Body of pancreas (tissue), 4 donors: ENCODE measurements around the gene PTPRN2.

Source experiments
- CTCF ChIP-seq, 7 experiments: fragments of 450-650 bp in 4 of 7; fragments of 200-600 bp in 3 of 7; sonication (generic) in 3 of 7; IDR thresholded peaks; one replicate each; pipeline ENCODE4 v1.5.1; 2016 to 2019; ENCODE audit warnings: antibody characterized with exemption in 7 of 7
- POLR2A ChIP-seq, 3 donors: fragments of 450-650 bp; IDR thresholded peaks; one replicate each; pipeline ENCODE4 v1.6.1; 2016; ENCODE audit warnings: antibody characterized with exemption in 3 of 3, mild to moderate bottlenecking in 2 of 3

GRCh38 chr7:158267742-158268435 lies 319.7 kb downstream of the PTPRN2 start:
- no peak for TF ChIP-seq CTCF (IDR thresholded peaks at IDR 0.05)
- TF ChIP-seq POLR2A (IDR thresholded peaks at IDR 0.05): no peak
